Activated naive CD8-positive, alpha-beta T cell treated with anti-CD3 and anti-CD28 coated beads, Interleukin-2, amount 10 ng/mL, durations not matched to agents 7 days and 5 days (primary cell): ENCODE data around the gene CTSF. TPM values are rescaled to one million over a fixed set of nuclear protein-coding genes. Genes with fewer than 3 reads are reported as not detected.
"Not testable (repeated sequence)": the region's sequence is repeated elsewhere in the genome, so short reads cannot be mapped to it uniquely, and the experiment has no call there.

Source experiments
- ATAC-seq: fragments of 150-1000 bp; cut with Tn5 transposase; one replicate; pipeline ENCODE4 v1.10.0; 2021; ENCODE audit warnings: low read depth, moderate library complexity
- POLR2A ChIA-PET: fragments of 350-600 bp; sonication (Branson Sonifier 250); formaldehyde crosslinking; loops from one replicate; lab custom pipeline; 2021; ENCODE audit warnings: antibody characterized with exemption; lab: Charles Lee
- DNase-seq: peaks from one replicate; pipeline ENCODE4 v3.0.0; 2021
- H3K27ac Mint-ChIP-seq: one replicate; pipeline ENCODE4 v1.8.0; 2022; ENCODE audit warnings: mild to moderate bottlenecking, mixed read lengths
- H3K27me3 Mint-ChIP-seq: one replicate; pipeline ENCODE4 v1.8.0; 2022; ENCODE audit warnings: mild to moderate bottlenecking, moderate library complexity, mixed read lengths
- H3K36me3 Mint-ChIP-seq: one replicate; pipeline ENCODE4 v1.8.0; 2021; ENCODE audit warnings: mild to moderate bottlenecking, mixed read lengths
- H3K4me1 Mint-ChIP-seq: one replicate; pipeline ENCODE4 v1.8.0; 2021; ENCODE audit warnings: mixed read lengths
- H3K4me3 Mint-ChIP-seq: one replicate; pipeline ENCODE4 v1.8.0; 2022; ENCODE audit warnings: mild to moderate bottlenecking, moderate library complexity, mixed read lengths
- H3K9me3 Mint-ChIP-seq: one replicate; pipeline ENCODE4 v1.8.0; 2021; ENCODE audit warnings: mixed read lengths
- total RNA-seq, 2 experiments: library from RNA; stranded (reverse); gene quantifications; one replicate each; pipeline ENCODE4 v1.2.3, GENCODE V29; 2021

The CTSF gene
- total RNA-seq: 10 to 100 TPM; 13.5 to 14.2 TPM

GRCh38 chr11:66568124-66568916, at the start of gene CTSF:
Gene CTSF (minus strand): TSS chr11:66568606. CDS start chr11:66568486, 120 bp downstream.
- Mint-ChIP-seq H3K27me3 (peaks cover 25% of the 10 kb centered on the region), H3K4me1 (peaks cover 5% of the 10 kb centered on the region), H3K36me3 (no peaks in the 10 kb centered on the region), H3K9me3 (no peaks in the 10 kb centered on the region), H3K27ac (no peak within 1 kb of the TSS), H3K4me3 (peak within 1 kb of the TSS; percentile 75)
- peak; percentile 73 for DNase-seq
- POLR2A ChIA-PET: interaction anchor here (0.6 to 1.5 kb wide), 3 partner anchors 13 to 22 kb away, joined by 3 to 10 read pairs (median 3); partner anchors contain the start of genes ACTN3 and ZDHHC24
- peak; percentile 88 for ATAC-seq

GRCh38 chr11:66617155-66617834, 48.9 kb upstream of the CTSF start:
- POLR2A ChIA-PET: interaction anchor here (0.6 to 10.4 kb wide), 24 partner anchors 9 to 607 kb away, joined by 3 to 211 read pairs (median 5); partner anchors contain the start of genes ACTN3, B4GAT1, BBS1 and CCDC87
- peak overlapping the region; percentile 96 for H3K4me3 Mint-ChIP-seq
- DNase-seq: no peak
- no peak for ATAC-seq
- peak overlapping the region; percentile 97 for H3K27ac Mint-ChIP-seq
- no peaks in the 10 kb centered on the region for H3K27me3 Mint-ChIP-seq
- H3K4me1 Mint-ChIP-seq: peaks cover 41% of the 10 kb centered on the region
- peaks cover 36% of the 10 kb centered on the region for H3K36me3 Mint-ChIP-seq
- no peaks in the 10 kb centered on the region for H3K9me3 Mint-ChIP-seq

DNA sequence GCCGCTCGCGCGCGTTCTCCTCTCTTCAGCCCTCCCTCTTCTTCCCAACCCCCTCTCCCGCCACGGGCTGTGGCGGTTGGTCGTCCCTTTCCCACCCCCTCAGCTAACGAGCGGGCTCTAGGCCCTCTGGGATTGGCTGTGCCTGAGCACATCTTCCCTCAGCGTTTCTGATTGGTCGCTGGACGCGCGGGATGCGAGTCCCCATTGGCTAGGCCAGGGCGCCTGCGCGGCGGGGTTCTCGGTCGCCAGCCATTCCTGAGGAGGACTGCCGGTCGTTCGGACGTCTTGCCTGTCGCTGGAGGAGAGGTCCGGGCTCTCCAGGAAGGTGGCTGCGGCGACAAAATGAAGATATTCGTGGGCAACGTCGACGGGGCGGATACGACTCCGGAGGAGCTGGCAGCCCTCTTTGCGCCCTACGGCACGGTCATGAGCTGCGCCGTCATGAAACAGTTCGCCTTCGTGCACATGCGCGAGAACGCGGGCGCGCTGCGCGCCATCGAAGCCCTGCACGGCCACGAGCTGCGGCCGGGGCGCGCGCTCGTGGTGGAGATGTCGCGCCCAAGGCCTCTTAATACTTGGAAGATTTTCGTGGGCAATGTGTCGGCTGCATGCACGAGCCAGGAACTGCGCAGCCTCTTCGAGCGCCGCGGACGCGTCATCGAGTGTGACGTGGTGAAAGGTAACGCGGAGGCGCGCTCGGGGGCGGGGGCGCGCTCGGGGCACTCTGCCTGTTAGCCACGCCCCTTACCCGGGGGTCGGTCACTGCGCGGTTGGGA, 48.2 kb upstream of the CTSF start, which contains the start of gene RBM14:
Gene RBM14, plus strand, starts transcription at position 252 of the 776 bp plus-strand sequence. Its CDS starts 91 bp downstream, at position 343.
- H3K36me3 Mint-ChIP-seq: peaks cover 34% of the 10 kb centered on the region
- H3K9me3 Mint-ChIP-seq: no peaks in the 10 kb centered on the region
- DNase-seq (peak; percentile 97), ATAC-seq (peak; percentile 96)
- H3K27ac Mint-ChIP-seq: peak within 1 kb of the TSS; percentile 97
- peaks cover 35% of the 10 kb centered on the region for H3K4me1 Mint-ChIP-seq
- POLR2A ChIA-PET: interaction anchor here (0.6 to 10.4 kb wide), 26 partner anchors 8 to 304 kb away, joined by 3 to 211 read pairs (median 4); partner anchors contain the start of genes ACTN3, B4GAT1, BBS1 and CCDC87
- H3K27me3 Mint-ChIP-seq: no peaks in the 10 kb centered on the region
- H3K4me3 Mint-ChIP-seq: peak within 1 kb of the TSS; percentile 96

- POLR2A ChIA-PET: interaction anchor here (0.6 to 1.4 kb wide), 3 partner anchors 17 to 58 kb away, joined by 3 to 5 read pairs (median 5); partner anchors contain the start of gene RBM4
- Mint-ChIP-seq H3K36me3 (peaks cover 21% of the 10 kb centered on the region), H3K9me3 (no peaks in the 10 kb centered on the region), H3K4me3 (no peak overlapping the region), H3K27ac (no peak overlapping the region), H3K27me3 (no peaks in the 10 kb centered on the region), H3K4me1 (peaks cover 30% of the 10 kb centered on the region)
- ATAC-seq (no peak), DNase-seq (no peak)
Measured at GRCh38 chr11:66614073-66614472, 45.7 kb upstream of the CTSF start.

GRCh38 chr11:66612458-66612857, 44.1 kb upstream of the CTSF start:
- H3K4me1 Mint-ChIP-seq: peaks cover 14% of the 10 kb centered on the region
- DNase-seq (no peak), ATAC-seq (no peak)
- no peaks in the 10 kb centered on the region for H3K9me3 Mint-ChIP-seq
- POLR2A ChIA-PET: interaction anchor here (1.2 kb wide), 1 partner anchor 26 kb away, joined by 6 read pairs; the partner anchor contains the start of gene RBM4
- H3K4me3 Mint-ChIP-seq: no peak overlapping the region
- H3K27me3 Mint-ChIP-seq: no peaks in the 10 kb centered on the region
- no peak overlapping the region for H3K27ac Mint-ChIP-seq
- peaks cover 5% of the 10 kb centered on the region for H3K36me3 Mint-ChIP-seq

DNA sequence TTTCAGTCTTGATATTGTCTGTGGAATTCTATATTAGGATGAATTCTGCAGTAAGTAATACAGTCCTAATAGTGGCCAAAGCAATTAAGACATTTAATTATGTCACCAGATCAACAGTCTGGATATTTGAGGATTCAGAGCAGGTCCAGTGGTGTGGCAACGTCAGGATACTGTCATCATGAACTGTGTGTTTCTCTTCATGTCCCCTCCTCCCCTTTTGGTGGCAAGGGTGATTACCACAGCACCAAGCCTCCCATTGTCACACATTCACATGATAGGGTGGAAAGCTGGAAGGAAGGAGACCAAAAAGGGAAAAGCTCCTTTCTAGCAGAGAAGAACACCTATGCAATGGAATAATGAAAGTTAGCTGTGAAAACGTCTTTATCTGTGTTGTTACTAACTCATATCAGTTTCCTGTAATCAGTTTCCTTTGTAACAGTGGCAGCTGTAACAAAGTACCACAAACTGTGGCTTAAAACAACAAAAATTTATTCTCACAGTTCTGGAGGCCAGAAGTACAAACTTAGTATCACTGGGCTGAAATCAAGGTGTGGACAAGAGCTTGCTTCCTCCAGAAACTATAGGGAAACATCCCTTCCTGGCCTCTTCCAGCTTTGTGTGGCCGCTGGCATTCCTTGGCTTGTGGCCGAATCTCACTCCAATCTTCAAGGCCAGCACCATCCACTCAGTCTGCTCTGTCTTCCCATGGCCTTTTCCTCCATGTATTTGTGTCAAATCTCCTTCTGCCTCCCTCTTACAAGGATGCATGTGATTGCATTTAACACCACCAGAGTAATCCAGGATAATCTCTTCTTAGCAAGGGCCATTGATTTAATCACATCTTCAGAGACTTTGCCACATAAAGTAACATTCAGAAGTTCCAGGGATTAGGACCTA, 41.6 kb upstream of the CTSF start:
- Mint-ChIP-seq H3K27me3 (no peaks in the 10 kb centered on the region), H3K36me3 (no peaks in the 10 kb centered on the region), H3K4me1 (peaks cover 9% of the 10 kb centered on the region), H3K27ac (peak overlapping the region; percentile 56), H3K9me3 (no peaks in the 10 kb centered on the region), H3K4me3 (no peak overlapping the region)
- POLR2A ChIA-PET: interaction anchor here (1.1 kb wide), 1 partner anchor 17 kb away, joined by 3 read pairs; the partner anchor contains the start of genes CCDC87 and CCS
- DNase-seq (no peak), ATAC-seq (peak; percentile 52)

DNA sequence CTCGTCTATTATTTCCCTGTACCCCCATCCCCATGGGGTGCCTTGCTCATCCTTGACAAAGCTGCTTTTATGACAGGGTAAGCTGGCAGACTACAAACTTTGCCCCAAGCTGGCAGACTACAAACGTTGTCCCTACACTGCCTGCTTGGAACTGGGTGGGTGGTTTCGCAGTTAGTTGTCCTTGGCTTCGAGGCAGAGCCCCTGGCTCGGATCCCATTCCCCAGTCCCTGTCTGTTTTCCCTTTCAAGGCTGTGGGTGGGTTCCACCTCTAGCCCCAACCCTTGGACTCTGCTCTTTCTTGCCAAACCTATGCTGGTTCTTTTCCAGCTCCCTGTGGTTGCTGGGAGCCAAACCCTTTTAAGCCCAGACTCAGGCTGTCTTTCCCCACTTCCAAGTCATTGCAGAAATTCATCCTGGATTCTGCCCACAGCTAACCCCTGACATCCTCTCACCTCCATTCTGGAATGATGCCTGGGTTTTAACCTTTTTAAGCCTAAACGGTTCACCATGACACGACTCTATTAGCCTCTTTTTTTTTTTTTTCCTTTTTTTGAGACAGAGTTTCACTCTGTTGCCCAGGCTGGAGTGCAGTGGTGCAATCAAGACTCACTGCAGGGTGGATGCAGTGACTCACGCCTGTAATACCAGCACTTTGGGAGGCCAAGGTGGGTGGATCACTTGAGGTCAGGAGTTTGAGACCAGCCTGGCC, 38.9 kb upstream of the CTSF start:
- DNase-seq (no peak), ATAC-seq (no peak)
- POLR2A ChIA-PET: interaction anchor here (0.9 to 2.1 kb wide), 3 partner anchors 9 to 15 kb away, joined by 3 to 12 read pairs (median 4); partner anchors contain the start of genes CCDC87 and RBM14
- H3K27ac Mint-ChIP-seq: no peak overlapping the region
- H3K9me3 Mint-ChIP-seq: no peaks in the 10 kb centered on the region
- no peaks in the 10 kb centered on the region for H3K36me3 Mint-ChIP-seq
- no peak overlapping the region for H3K4me3 Mint-ChIP-seq
- no peaks in the 10 kb centered on the region for H3K27me3 Mint-ChIP-seq
- peaks cover 9% of the 10 kb centered on the region for H3K4me1 Mint-ChIP-seq

- POLR2A ChIA-PET: interaction anchor here (0.9 to 2.1 kb wide), 4 partner anchors 10 to 71 kb away, joined by 3 to 12 read pairs (median 4); partner anchors contain the start of genes CCDC87, RBM14 and RBM4B
Measured at GRCh38 chr11:66606608-66607007, 38.2 kb upstream of the CTSF start.

GRCh38 chr11:66604155-66604554, 35.7 kb upstream of the CTSF start:
- no peaks in the 10 kb centered on the region for H3K4me1 Mint-ChIP-seq
- no peak overlapping the region for H3K27ac Mint-ChIP-seq
- POLR2A ChIA-PET: no interaction called here
- H3K4me3 Mint-ChIP-seq: no peak overlapping the region
- DNase-seq (no peak), ATAC-seq (no peak)
- no peaks in the 10 kb centered on the region for H3K27me3 Mint-ChIP-seq
- H3K9me3 Mint-ChIP-seq: no peaks in the 10 kb centered on the region
- H3K36me3 Mint-ChIP-seq: peaks cover 6% of the 10 kb centered on the region

More at GRCh38 chr11:66606608-66607007, 38.2 kb upstream of the CTSF start:
- H3K4me1 Mint-ChIP-seq, H3K27ac Mint-ChIP-seq, H3K9me3 Mint-ChIP-seq, ATAC-seq, DNase-seq, H3K4me3 Mint-ChIP-seq, H3K36me3 Mint-ChIP-seq, H3K27me3 Mint-ChIP-seq: not testable (repeated sequence)

GRCh38 chr11:66603072-66603471, 34.7 kb upstream of the CTSF start:
- no peaks in the 10 kb centered on the region for H3K27me3 Mint-ChIP-seq
- no peak for ATAC-seq
- no peak overlapping the region for H3K4me3 Mint-ChIP-seq
- H3K9me3 Mint-ChIP-seq: no peaks in the 10 kb centered on the region
- no peak overlapping the region for H3K27ac Mint-ChIP-seq
- DNase-seq: no peak
- H3K4me1 Mint-ChIP-seq: no peaks in the 10 kb centered on the region
- POLR2A ChIA-PET: interaction anchor here (1.4 kb wide), 1 partner anchor 14 kb away, joined by 6 read pairs; the partner anchor contains the start of gene RBM14
- H3K36me3 Mint-ChIP-seq: peaks cover 7% of the 10 kb centered on the region

GRCh38 chr11:66600631-66601233, 32.3 kb upstream of the CTSF start:
- Mint-ChIP-seq H3K27me3 (no peaks in the 10 kb centered on the region), H3K27ac (no peak overlapping the region), H3K4me1 (peaks cover 3% of the 10 kb centered on the region), H3K36me3 (peaks cover 7% of the 10 kb centered on the region), H3K9me3 (no peaks in the 10 kb centered on the region), H3K4me3 (no peak overlapping the region)
- POLR2A ChIA-PET: interaction anchor here (1.5 kb wide), 1 partner anchor 16 kb away, joined by 4 read pairs; the partner anchor contains the start of gene RBM14
- ATAC-seq (no peak), DNase-seq (no peak)
